Measurements from ENCODE around the gene OLIG3.

The OLIG3 gene

GRCh38 chr6:137494281-137494987, at the start of gene OLIG3:
Gene OLIG3 (minus strand): TSS chr6:137494394. CDS start chr6:137494170, 224 bp downstream.
- Mint-ChIP-seq H3K27ac (peak within 1 kb of the TSS; percentile 72), H3K36me3 (ENCODE audit: low read depth) (peaks cover 11% of the 10 kb centered on the region), H3K9me3 (no peaks in the 10 kb centered on the region), H3K27me3 (ENCODE audit: low read depth) (peaks cover 95% of the 10 kb centered on the region), H3K4me3 (peak within 1 kb of the TSS; percentile 54), H3K4me1 (ENCODE audit: low read depth) (peaks cover 35% of the 10 kb centered on the region)
- DNase-seq (ENCODE audit: low spot score), result no peak

- DNase-seq (ENCODE audit: low spot score), result no peak
- Mint-ChIP-seq H3K27ac (no peak overlapping the region), H3K9me3 (no peaks in the 10 kb centered on the region), H3K4me1 (ENCODE audit: low read depth) (peaks cover 13% of the 10 kb centered on the region), H3K27me3 (ENCODE audit: low read depth) (peaks cover 35% of the 10 kb centered on the region), H3K36me3 (ENCODE audit: low read depth) (peaks cover 2% of the 10 kb centered on the region), H3K4me3 (no peak overlapping the region)
Observed at GRCh38 chr6:137543114-137543513, 48.9 kb upstream of the OLIG3 start.

- DNase-seq (ENCODE audit: low spot score), result no peak
- H3K27me3 Mint-ChIP-seq (ENCODE audit: low read depth), result peaks cover 34% of the 10 kb centered on the region
- no peaks in the 10 kb centered on the region for H3K9me3 Mint-ChIP-seq
- peaks cover 13% of the 10 kb centered on the region for H3K4me1 Mint-ChIP-seq (ENCODE audit: low read depth)
- H3K4me3 Mint-ChIP-seq, result no peak overlapping the region
- H3K27ac Mint-ChIP-seq, result no peak overlapping the region
- H3K36me3 Mint-ChIP-seq (ENCODE audit: low read depth), result peaks cover 2% of the 10 kb centered on the region
Observed at GRCh38 chr6:137542713-137543112, 48.5 kb upstream of the OLIG3 start.

GRCh38 chr6:137541534-137542063, 47.4 kb upstream of the OLIG3 start:
- H3K4me3 Mint-ChIP-seq, result no peak overlapping the region
- peaks cover 28% of the 10 kb centered on the region for H3K27me3 Mint-ChIP-seq (ENCODE audit: low read depth)
- no peaks in the 10 kb centered on the region for H3K9me3 Mint-ChIP-seq
- H3K27ac Mint-ChIP-seq, result no peak overlapping the region
- peaks cover 2% of the 10 kb centered on the region for H3K36me3 Mint-ChIP-seq (ENCODE audit: low read depth)
- peaks cover 13% of the 10 kb centered on the region for H3K4me1 Mint-ChIP-seq (ENCODE audit: low read depth)
- DNase-seq (ENCODE audit: low spot score), result no peak

- Mint-ChIP-seq H3K4me3 (no peak overlapping the region), H3K27ac (no peak overlapping the region), H3K27me3 (ENCODE audit: low read depth) (peaks cover 11% of the 10 kb centered on the region), H3K36me3 (ENCODE audit: low read depth) (no peaks in the 10 kb centered on the region), H3K9me3 (no peaks in the 10 kb centered on the region), H3K4me1 (ENCODE audit: low read depth) (no peaks in the 10 kb centered on the region)
- peak; percentile 8 for DNase-seq (ENCODE audit: low spot score)
Observed at GRCh38 chr6:137536104-137536773, 42.0 kb upstream of the OLIG3 start.

GRCh38 chr6:137531376-137532092, 37.3 kb upstream of the OLIG3 start:
- peaks cover 16% of the 10 kb centered on the region for H3K27me3 Mint-ChIP-seq (ENCODE audit: low read depth)
- no peaks in the 10 kb centered on the region for H3K9me3 Mint-ChIP-seq

GRCh38 chr6:137530404-137530803, 36.2 kb upstream of the OLIG3 start:
- Mint-ChIP-seq H3K27ac (no peak overlapping the region), H3K27me3 (ENCODE audit: low read depth) (peaks cover 16% of the 10 kb centered on the region), H3K36me3 (ENCODE audit: low read depth) (no peaks in the 10 kb centered on the region), H3K4me3 (no peak overlapping the region), H3K4me1 (ENCODE audit: low read depth) (no peaks in the 10 kb centered on the region), H3K9me3 (no peaks in the 10 kb centered on the region)
- DNase-seq (ENCODE audit: low spot score), result no peak

More at GRCh38 chr6:137531376-137532092, 37.3 kb upstream of the OLIG3 start:
- H3K4me1 Mint-ChIP-seq (ENCODE audit: low read depth), result no peaks in the 10 kb centered on the region
- no peak for DNase-seq (ENCODE audit: low spot score)
- no peak overlapping the region for H3K27ac Mint-ChIP-seq
- H3K36me3 Mint-ChIP-seq (ENCODE audit: low read depth), result no peaks in the 10 kb centered on the region
- no peak overlapping the region for H3K4me3 Mint-ChIP-seq

GRCh38 chr6:137522831-137523230, 28.6 kb upstream of the OLIG3 start:
- H3K27me3 Mint-ChIP-seq (ENCODE audit: low read depth), result peaks cover 41% of the 10 kb centered on the region
- H3K4me3 Mint-ChIP-seq, result no peak overlapping the region

GRCh38 chr6:137522198-137522798, 28.1 kb upstream of the OLIG3 start:
- peaks cover 47% of the 10 kb centered on the region for H3K27me3 Mint-ChIP-seq (ENCODE audit: low read depth)
- no peaks in the 10 kb centered on the region for H3K36me3 Mint-ChIP-seq (ENCODE audit: low read depth)
- no peak overlapping the region for H3K4me3 Mint-ChIP-seq
- no peaks in the 10 kb centered on the region for H3K9me3 Mint-ChIP-seq
- no peak for DNase-seq (ENCODE audit: low spot score)
- H3K4me1 Mint-ChIP-seq (ENCODE audit: low read depth), result peaks cover 2% of the 10 kb centered on the region
- H3K27ac Mint-ChIP-seq, result no peak overlapping the region

More at GRCh38 chr6:137522831-137523230, 28.6 kb upstream of the OLIG3 start:
- Mint-ChIP-seq H3K36me3 (ENCODE audit: low read depth) (no peaks in the 10 kb centered on the region), H3K9me3 (no peaks in the 10 kb centered on the region), H3K27ac (no peak overlapping the region), H3K4me1 (ENCODE audit: low read depth) (peaks cover 2% of the 10 kb centered on the region)
- DNase-seq (ENCODE audit: low spot score), result no peak

GRCh38 chr6:137520520-137520919, 26.3 kb upstream of the OLIG3 start:
- H3K4me1 Mint-ChIP-seq (ENCODE audit: low read depth), result peaks cover 2% of the 10 kb centered on the region
- no peak overlapping the region for H3K27ac Mint-ChIP-seq
- no peaks in the 10 kb centered on the region for H3K9me3 Mint-ChIP-seq
- no peak overlapping the region for H3K4me3 Mint-ChIP-seq
- H3K36me3 Mint-ChIP-seq (ENCODE audit: low read depth), result no peaks in the 10 kb centered on the region
- DNase-seq (ENCODE audit: low spot score), result no peak
- H3K27me3 Mint-ChIP-seq (ENCODE audit: low read depth), result peaks cover 65% of the 10 kb centered on the region

- H3K9me3 Mint-ChIP-seq, result no peaks in the 10 kb centered on the region
- DNase-seq (ENCODE audit: low spot score), result no peak
- H3K27me3 Mint-ChIP-seq (ENCODE audit: low read depth), result peaks cover 70% of the 10 kb centered on the region
- no peaks in the 10 kb centered on the region for H3K36me3 Mint-ChIP-seq (ENCODE audit: low read depth)
- no peak overlapping the region for H3K4me3 Mint-ChIP-seq
- H3K4me1 Mint-ChIP-seq (ENCODE audit: low read depth), result peaks cover 2% of the 10 kb centered on the region
- no peak overlapping the region for H3K27ac Mint-ChIP-seq
Observed at GRCh38 chr6:137519629-137520176, 25.5 kb upstream of the OLIG3 start.

GRCh38 chr6:137518386-137518983, 24.3 kb upstream of the OLIG3 start:
- H3K9me3 Mint-ChIP-seq, result no peaks in the 10 kb centered on the region
- H3K4me3 Mint-ChIP-seq, result no peak overlapping the region
- peaks cover 2% of the 10 kb centered on the region for H3K4me1 Mint-ChIP-seq (ENCODE audit: low read depth)
- H3K36me3 Mint-ChIP-seq (ENCODE audit: low read depth), result no peaks in the 10 kb centered on the region
- peaks cover 74% of the 10 kb centered on the region for H3K27me3 Mint-ChIP-seq (ENCODE audit: low read depth)
- no peak overlapping the region for H3K27ac Mint-ChIP-seq
- DNase-seq (ENCODE audit: low spot score), result no peak

- Mint-ChIP-seq H3K9me3 (peaks cover 4% of the 10 kb centered on the region), H3K4me1 (ENCODE audit: low read depth) (no peaks in the 10 kb centered on the region), H3K36me3 (ENCODE audit: low read depth) (no peaks in the 10 kb centered on the region), H3K27ac (no peak overlapping the region), H3K4me3 (no peak overlapping the region), H3K27me3 (ENCODE audit: low read depth) (peaks cover 77% of the 10 kb centered on the region)
- DNase-seq (ENCODE audit: low spot score), result no peak
Observed at GRCh38 chr6:137514418-137514817, 20.2 kb upstream of the OLIG3 start.

Measured in T-helper 2 cell treated with Interferon-gamma antibody and Interleukin-4, amounts not matched to agents 5 μg/mL and 100 μg/mL, for 36 hours (primary cell).